T-helper 9 cell (primary cell): ENCODE results near the gene ATP6V1E1.
"Not testable (repeated sequence)": the region's sequence is repeated elsewhere in the genome, so short reads cannot be mapped to it uniquely, and the experiment has no call there.

Source experiments
- DNase-seq: peaks from one replicate; pipeline ENCODE4 v3.0.0-alpha.2; 2020
- total RNA-seq, 2 donors: gene quantifications; one replicate each; lab custom pipeline; 2026; lab: John Stamatoyannopoulos, UW

Gene ATP6V1E1
- total RNA-seq = 35.5 to 87.2 reads per million in 2 donors

GRCh38 chr22:17628406-17629172, at the start of gene ATP6V1E1:
Gene ATP6V1E1 (minus strand): TSS chr22:17628749. CDS start chr22:17628635, 114 bp downstream.
- DNase-seq = peak; percentile 92

DNA sequence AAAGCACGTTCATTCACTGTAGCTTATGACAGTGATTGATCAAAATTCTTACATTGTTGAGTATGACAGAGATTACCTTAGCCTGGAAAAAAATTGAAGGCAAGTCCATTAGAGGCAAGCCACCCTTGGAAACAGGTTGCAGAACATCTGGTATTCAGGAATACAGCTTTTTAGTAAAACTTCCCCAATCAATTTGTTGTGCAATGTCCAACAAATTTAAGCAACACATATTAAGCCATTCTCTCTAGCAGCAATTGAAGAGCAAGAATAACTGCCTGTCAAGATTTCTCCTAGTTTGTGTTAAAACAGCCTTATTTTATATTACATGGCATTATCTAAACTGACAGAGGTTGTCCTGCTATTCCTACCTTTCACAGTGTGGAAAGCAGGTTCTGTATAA, 47.0 kb upstream of the ATP6V1E1 start:
- no peak for DNase-seq

GRCh38 chr22:17674152-17674551, 45.6 kb upstream of the ATP6V1E1 start:
- DNase-seq = no peak

DNA sequence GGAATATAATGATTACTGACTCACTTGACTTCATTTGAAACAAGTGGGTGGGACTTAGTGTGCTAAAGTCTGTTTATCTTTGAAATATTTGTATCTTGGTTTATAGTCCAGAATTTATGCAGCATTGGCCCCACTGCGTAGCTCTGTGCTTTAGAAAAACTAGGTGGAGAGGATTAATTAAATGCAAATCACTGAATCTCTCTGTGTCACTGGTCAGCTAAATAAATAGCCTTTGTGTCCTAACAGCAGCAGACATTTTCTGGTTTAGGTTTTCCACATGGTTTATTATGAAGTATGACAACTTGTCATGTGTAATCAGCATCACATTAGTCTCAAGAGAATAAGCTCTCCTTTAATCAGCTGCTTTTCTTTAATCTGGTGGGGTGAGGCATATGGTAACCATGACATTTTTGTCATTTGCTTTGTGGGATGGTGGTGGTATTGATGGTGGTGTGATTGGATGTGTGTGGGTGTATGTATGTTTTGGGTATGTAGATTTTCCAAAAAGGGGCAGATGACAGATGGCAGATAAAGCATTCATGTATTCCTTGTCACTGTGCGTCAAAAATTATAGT, 44.0 kb upstream of the ATP6V1E1 start:
- DNase-seq = no peak

DNA sequence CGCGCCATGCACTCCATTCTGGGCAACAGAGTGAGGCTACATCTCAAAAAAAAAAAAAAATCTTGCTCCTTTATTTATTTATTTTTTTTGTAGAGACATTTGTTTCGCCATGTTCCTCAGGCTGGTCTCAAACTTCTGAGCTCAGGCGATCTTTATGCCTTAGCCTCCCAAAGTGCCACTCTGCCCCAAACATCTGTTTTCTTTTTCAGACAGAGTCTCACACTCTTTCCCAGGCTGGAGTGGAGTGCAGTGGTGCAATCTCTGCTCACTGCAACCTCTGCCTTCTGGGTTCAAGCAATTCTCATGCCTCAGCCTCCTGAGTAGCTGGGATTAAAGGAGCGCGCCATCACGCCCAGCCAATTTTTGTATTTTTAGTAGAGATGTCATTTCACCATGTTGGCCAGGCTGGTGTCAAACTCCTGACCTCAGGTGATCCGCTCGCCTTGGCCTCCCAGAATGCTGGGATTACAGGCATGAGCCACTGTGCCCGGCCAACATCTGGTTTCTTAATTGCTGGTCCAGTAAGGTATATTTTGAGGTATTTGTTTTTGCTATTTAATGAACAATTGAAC, 43.1 kb upstream of the ATP6V1E1 start:
- not testable (repeated sequence) for DNase-seq

DNA sequence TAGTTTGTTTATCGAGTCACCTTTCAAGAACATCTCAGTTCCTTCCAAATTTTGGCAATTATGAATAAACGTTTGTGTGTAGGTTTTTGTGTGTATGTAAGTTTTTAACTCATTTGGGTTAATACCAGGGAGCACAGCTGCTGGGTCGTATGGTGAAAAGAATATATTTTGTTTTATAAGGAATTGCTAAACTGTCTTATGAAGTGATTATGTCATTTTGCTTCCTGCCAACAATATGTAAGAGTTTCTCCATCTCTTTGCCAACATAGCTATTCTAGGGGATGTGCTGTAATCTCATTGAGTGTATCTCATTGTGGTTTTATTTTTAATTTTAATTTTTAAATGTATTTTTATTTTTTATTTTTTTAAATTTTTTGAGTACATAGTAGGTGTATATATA, 37.3 kb upstream of the ATP6V1E1 start:
- no peak for DNase-seq

GRCh38 chr22:17665248-17665647, 36.7 kb upstream of the ATP6V1E1 start:
- no peak for DNase-seq

- DNase-seq = no peak
Observed at GRCh38 chr22:17664414-17665055, 36.0 kb upstream of the ATP6V1E1 start.

- DNase-seq = no peak
Observed at GRCh38 chr22:17656870-17657395, 28.4 kb upstream of the ATP6V1E1 start.

- no peak for DNase-seq
Observed at GRCh38 chr22:17655289-17655688, 26.7 kb upstream of the ATP6V1E1 start.

- no peak for DNase-seq
Observed at GRCh38 chr22:17648569-17648968, 20.0 kb upstream of the ATP6V1E1 start.

GRCh38 chr22:17647991-17648390, 19.4 kb upstream of the ATP6V1E1 start:
- no peak for DNase-seq

- DNase-seq = no peak
Observed at GRCh38 chr22:17647452-17647851, 18.9 kb upstream of the ATP6V1E1 start.

DNA sequence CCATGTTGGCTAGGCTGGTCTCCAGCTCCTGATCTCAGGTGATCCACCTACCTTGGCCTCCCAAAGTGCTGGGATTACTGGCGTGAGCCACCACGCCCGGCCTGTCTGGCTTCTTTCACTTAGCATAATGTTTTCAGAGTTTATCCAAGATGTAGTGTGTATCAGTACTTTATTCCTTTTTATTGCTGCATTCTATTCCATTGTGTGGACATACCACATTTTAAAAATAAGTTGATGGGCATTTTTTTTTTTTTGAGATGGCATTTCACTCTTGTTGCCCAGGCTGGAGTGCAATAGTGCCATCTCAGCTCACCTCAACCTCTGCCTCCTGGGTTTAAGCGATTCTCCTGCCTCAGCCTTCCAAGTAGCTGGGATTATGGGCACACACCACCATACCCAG, 13.8 kb upstream of the ATP6V1E1 start:
- DNase-seq = not testable (repeated sequence)

DNA sequence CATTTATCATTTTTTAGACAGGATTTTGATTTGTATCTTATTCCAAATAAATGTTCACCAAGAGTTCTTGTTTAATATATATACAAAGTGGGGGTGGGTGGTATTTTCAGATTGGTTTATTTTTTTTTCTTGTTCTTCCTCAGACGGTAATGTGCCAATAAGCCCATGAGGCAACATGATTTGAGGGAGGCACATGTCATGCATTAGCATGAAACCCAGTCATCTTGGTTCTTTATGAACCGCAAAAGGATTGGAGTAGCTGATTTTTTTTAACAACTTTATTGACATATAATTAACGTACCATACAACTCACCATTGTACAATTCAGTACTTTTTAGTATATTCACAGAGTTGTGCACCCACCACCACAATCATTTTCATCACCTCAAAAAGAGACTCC, 12.7 kb upstream of the ATP6V1E1 start:
- no peak for DNase-seq

GRCh38 chr22:17639247-17639741, 10.7 kb upstream of the ATP6V1E1 start:
- DNase-seq = peak; percentile 6

- peak; percentile 82 for DNase-seq
Observed at GRCh38 chr22:17638432-17639246, 10.1 kb upstream of the ATP6V1E1 start, which contains the start of gene BCL2L13. Gene BCL2L13 (plus strand): TSS chr22:17638757. CDS start chr22:17655712, 16,955 bp downstream.

GRCh38 chr22:17638182-17638431, 9.6 kb upstream of the ATP6V1E1 start:
- DNase-seq = no peak

- DNase-seq = no peak
Observed at GRCh38 chr22:17637490-17638181, 9.1 kb upstream of the ATP6V1E1 start.

DNA sequence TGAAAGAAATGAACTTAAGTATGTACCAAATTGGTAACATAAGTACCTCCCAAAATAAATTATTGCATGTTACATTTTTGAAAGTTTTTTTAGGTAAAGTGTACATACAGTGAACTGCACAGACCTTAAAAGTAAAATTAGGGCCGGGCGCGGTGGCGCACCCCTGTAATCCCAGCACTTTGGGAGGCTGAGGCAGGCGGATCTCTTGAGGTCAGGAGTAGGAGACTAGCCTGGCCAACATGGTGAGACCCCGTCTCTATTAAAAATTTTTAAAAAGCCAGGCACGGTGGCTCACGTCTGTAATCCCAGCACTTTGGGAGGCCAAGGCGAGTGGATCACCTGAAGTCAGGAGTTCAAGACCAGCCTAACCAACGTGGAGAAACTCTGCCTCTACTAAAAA, 8.3 kb upstream of the ATP6V1E1 start:
- not testable (repeated sequence) for DNase-seq

DNA sequence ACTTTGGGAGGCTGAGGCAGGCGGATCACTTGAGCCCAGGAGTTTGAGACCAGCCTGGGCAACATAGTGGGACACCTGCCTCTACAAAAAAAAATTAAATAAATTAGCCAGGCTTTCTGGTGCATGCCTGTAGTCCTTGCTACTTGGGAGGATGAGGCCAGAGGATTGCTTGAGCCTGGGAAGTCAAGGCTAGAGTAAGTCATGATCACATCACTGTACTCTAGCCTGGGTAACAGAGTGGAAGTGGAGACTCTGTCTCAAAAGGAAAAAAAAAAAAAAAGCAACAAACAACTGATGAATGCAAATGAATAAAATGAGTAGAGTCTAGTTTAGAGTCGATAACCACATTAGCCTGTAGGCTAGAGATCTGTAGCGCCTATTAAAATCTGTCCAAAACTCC, 6.1 kb upstream of the ATP6V1E1 start:
- DNase-seq = no peak

GRCh38 chr22:17633998-17634323, 5.4 kb upstream of the ATP6V1E1 start:
- DNase-seq = no peak
